Rectal smooth muscle tissue (tissue), 1 donor: ENCODE measurements around the gene TBC1D10A.

ENCODE experiments used
- H3K27ac ChIP-seq: one replicate; pipeline ENCODE4 v1.7.0; 2013; ENCODE audit warnings: low read depth, low read length, inconsistent platforms
- H3K27me3 ChIP-seq: one replicate; pipeline ENCODE4 v1.7.0; 2013; ENCODE audit warnings: low read length; ENCODE audit not compliant: control insufficient read depth, insufficient read depth
- H3K36me3 ChIP-seq: one replicate; pipeline ENCODE4 v1.7.0; 2013; ENCODE audit warnings: low read length; ENCODE audit not compliant: control insufficient read depth, insufficient read depth
- H3K4me1 ChIP-seq: one replicate; pipeline ENCODE4 v1.7.0; 2013; ENCODE audit warnings: low read length; ENCODE audit not compliant: control insufficient read depth, insufficient read depth
- H3K4me3 ChIP-seq: one replicate; pipeline ENCODE4 v1.7.0; 2013; ENCODE audit warnings: low read length
- H3K9ac ChIP-seq: one replicate; pipeline ENCODE4 v1.7.0; 2013; ENCODE audit warnings: low read length

Gene TBC1D10A

DNA sequence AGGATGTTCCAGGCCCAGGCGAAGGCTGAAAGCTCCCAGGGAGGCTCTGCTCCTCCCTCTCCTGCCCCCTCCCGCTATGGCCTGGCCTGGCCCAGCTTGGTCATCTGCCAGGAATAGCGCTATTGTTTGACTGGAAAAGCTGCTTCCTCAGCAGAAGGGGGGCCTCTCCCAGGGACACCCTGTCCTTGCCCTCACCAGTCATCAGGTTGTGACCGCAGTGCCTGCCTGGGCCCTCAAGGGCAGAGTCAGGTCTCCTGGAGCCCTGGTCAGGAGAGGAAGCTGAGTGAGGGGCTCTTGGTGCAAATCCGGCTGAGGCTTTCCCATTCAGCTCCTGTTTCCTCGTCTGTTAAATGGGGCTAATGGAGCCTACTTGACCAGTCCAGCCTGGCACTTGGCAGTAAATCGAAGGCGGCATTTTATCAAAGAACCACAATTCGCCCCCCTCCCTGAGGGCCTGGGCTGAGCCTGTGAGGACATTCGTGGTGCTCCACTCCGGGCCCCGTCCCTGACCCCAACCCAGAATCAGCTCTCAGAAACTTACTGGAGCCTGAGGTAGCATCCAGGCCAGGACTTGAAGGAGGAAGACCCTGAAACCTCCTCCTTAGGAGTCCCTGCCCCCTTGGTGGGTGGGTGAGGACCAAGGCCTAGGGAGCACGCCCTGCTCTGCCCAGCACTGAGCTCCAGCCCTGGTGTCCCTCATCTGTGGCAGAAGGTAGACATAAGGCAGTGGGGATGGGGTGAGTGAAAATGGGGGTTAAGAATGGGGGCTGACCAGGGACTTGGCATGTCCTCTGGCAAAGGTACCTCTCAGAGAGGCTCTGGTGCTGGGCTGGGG is 35.5 kb downstream of the TBC1D10A start:
- H3K4me1 ChIP-seq, result peaks cover 22% of the 10 kb centered on the region
- H3K9ac ChIP-seq, result no peak overlapping the region
- no peak overlapping the region for H3K4me3 ChIP-seq
- peak overlapping the region; percentile 90 for H3K27ac ChIP-seq
- no peaks in the 10 kb centered on the region for H3K27me3 ChIP-seq
- H3K36me3 ChIP-seq, result peaks cover 15% of the 10 kb centered on the region

DNA sequence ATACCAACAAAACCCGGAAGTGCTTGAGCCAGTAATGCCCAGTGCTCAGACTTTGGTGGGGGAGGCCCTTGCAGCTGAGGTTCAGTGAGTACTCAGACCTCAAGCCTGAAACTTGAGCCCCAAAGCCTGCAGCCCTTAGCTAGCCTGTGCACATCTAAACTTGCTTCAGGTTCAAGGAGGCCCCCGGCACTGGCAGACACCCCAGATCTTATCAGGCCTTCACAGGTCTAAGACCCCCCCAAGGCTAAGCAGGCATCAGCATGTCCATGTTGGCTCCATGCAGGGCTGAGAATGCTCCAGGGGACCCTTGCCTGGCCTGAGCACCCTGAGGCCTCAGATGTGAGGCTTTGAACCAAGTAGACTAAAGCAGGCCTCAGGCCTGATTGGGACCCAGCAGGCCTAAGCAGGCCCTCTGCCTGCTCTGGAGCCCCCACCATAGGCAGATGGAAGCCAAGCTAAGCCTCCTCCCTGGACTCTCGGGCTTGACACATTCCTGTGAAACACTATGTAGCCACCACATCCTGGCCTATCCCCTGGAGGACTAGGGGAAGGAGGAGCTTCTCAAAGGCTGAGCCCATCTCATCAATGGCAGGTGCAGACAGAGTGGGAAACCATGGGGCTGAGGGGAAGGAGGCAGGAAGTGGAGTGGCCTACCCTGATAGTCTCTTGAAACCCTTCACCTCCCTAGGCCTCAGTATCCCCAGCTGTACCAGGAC is 36.2 kb downstream of the TBC1D10A start:
- Histone ChIP-seq H3K9ac (peak overlapping the region; percentile 60), H3K4me3 (peak overlapping the region; percentile 89), H3K36me3 (peaks cover 15% of the 10 kb centered on the region), H3K27ac (peak overlapping the region; percentile 90), H3K27me3 (no peaks in the 10 kb centered on the region), H3K4me1 (peaks cover 22% of the 10 kb centered on the region)

DNA sequence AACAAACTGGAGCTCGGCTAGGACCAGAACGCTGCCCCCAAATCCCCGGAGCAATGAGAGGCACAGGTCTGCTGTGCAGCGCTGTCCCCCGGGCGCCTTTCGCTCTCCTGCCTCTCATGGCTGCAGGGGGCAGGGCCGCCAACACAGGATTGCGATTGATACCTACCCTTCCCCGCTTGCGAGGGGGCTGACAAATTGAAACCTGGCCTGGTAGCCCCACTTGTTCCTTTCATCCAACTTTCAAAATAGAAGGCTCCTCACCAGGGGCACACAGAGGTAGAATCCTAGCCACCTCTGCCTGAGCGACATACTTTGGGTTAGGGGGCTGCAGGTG is 36.8 kb downstream of the TBC1D10A start:
- Histone ChIP-seq H3K4me1 (peaks cover 22% of the 10 kb centered on the region), H3K36me3 (peaks cover 15% of the 10 kb centered on the region)

DNA sequence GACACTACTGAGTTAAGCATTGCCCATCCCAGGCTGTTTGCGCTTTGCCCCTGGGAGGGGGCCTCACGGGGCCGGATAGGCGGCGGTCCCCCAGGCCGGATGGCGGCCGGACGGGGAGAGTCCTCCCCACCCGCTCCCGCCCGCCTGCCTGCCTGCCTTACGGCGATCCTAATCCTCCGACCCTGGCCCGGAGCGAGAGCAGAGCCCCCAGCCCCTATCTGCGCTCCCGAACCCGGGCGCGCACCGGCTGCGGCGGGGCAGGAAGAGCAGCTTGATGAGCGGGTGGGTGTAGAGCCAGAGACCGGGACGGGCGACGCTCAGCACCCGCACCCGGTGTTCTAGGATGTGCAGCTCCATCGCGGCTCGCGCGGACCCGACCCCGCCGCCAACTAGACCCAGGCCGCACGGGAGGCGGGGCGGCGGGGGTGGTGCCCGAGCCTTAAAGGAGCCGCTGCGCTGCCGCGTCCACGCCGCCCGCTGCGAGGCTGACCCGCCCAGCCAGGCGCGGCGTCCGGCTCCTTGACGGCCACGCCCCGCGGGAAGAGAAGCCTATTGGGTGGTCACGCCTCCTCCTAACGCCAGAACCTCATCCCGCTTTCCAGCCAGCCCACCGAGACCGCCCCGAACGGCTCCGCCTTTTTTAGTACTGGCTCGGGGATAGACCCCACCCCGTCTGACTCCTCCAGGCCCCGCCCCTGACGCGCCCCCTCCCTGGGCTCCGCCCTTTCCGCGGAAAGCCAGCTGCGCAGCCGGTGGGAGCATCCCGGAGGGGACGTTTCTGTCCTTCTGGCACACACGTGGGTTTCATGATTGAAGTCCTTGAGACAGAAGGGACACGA is 37.4 kb downstream of the TBC1D10A start, which contains the start of gene CASTOR1:
Gene CASTOR1 (minus strand): TSS at position 365 of the 839 bp plus-strand sequence. CDS start 8 bp downstream, at position 357.
- peaks cover 22% of the 10 kb centered on the region for H3K4me1 ChIP-seq
- H3K36me3 ChIP-seq, result peaks cover 15% of the 10 kb centered on the region
- H3K27me3 ChIP-seq, result no peaks in the 10 kb centered on the region
- H3K27ac ChIP-seq, result peak within 1 kb of the TSS; percentile 90
- peak within 1 kb of the TSS; percentile 89 for H3K4me3 ChIP-seq
- H3K9ac ChIP-seq, result peak within 1 kb of the TSS; percentile 60

More for the DNA sequence above, 36.8 kb downstream of the TBC1D10A start:
- Histone ChIP-seq H3K9ac (peak overlapping the region; percentile 60), H3K27ac (peak overlapping the region; percentile 90), H3K4me3 (peak overlapping the region; percentile 89), H3K27me3 (no peaks in the 10 kb centered on the region)

DNA sequence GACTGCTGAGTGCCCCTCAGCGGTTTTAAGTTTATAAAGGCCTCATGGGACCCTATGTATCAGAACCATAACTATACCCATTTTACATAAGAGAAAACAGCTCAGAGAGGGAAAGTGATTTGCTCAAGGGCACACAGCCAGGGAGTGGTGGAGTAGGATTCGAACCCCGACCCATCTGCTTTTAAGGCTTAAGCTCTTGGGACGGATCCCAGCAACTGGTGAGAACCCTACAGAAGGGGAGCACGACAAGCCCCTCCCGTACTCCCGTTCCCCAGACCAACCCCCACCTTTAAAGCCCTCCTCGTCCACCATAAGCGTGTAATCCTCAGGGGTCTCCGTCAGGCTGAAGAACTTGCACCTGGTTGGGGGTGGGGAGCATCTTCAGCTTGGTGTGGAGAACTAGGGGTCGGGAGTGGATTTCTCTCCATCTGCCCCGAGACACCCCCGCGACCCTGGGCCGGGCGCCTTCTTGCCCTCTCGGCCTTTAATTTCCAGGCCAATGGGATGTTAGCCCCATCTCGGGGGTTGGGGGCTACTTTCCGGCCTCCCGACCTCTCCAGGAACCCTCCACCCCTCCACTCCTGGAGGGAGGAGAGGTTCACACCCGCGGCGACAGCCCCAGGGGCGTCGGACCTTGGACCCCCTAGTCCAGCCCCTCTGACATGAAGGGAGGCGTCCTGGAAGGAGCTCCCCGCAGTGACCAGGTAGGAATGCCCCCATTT is 38.2 kb downstream of the TBC1D10A start:
- H3K9ac ChIP-seq, result peak overlapping the region; percentile 24
- H3K27ac ChIP-seq, result peak overlapping the region; percentile 74
- peaks cover 11% of the 10 kb centered on the region for H3K36me3 ChIP-seq
- peak overlapping the region; percentile 89 for H3K4me3 ChIP-seq
- H3K27me3 ChIP-seq, result no peaks in the 10 kb centered on the region
- peaks cover 22% of the 10 kb centered on the region for H3K4me1 ChIP-seq

DNA sequence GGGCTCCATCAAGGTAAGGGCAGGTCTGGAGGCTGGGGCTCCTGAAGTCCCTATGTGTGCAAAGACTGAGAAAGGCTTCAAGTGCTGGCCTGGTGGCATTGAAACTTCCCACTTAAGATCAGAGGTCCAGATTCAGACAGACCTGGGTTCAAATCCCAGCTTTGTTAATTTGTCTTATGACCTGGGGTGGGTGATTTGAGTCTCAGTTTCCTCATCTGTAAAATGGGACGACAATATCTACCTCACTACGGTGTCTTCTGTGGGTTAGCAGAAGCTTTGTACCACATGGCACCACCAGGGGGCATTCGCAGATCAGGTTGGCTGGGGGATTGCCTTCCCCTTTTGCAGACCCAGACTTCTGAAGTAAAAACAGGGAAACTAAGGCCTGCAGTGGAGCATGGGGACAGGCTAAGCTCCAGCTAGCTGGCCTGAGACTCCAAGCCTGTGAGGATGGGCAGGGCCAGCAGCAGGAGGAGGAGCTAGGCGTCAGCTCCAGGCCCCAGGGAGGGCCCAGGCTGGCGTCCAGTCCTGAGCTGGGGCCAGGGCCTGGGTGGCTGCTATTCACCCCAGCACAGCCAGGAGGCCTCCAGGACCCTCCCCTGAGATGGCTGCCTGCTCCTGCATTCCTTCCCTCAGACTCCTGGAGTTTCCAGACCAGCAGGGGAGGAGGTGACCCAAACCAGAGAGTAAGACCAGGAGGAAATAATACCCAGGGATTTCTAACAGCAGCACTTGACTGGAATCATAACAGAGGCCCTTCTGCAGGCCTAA is 38.9 kb downstream of the TBC1D10A start:
- Histone ChIP-seq H3K36me3 (peaks cover 5% of the 10 kb centered on the region), H3K9ac (no peak overlapping the region), H3K4me3 (peak overlapping the region; percentile 89), H3K27ac (peak overlapping the region; percentile 74), H3K27me3 (no peaks in the 10 kb centered on the region), H3K4me1 (peaks cover 22% of the 10 kb centered on the region)

DNA sequence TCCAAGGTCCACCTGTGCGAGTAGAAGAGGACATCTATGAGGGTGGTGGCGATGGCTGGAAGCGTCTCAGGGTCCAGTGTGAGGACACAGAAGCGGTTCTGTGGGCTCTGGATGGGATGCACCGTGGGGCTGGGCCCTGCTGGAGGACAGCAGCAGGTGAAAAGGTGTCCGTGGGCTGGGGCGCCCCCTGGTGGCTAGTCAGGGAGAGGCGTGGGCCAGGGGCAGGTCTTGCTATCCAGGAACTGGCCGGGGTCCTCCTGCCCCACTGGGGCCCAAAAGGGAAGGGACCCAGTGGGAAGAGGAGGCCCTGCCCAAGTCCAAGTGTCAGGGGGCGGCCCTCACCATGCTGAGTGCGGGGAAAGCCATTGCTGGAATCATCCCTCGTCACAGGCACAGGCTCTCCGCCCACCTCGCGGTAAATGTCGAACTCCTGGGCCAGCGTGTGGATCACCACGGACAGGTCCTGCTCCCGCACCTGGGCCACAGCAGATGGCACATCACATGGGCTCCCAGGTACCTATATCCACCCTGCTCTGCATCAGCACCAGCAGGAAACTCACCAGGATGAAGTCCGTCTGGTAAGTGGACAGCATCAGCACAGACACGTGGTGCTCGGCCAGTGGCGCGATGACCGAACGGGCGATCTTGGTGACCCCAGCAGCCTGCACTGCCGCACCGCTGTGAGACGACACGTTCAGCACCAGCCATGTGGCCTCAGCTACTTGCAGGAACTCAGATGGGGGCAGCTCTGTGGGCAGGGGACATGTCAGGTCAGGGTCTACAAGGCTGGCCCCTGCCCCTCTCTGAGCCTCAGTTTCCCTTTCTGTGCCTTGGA is 39.7 kb downstream of the TBC1D10A start:
- Histone ChIP-seq H3K4me3 (no peak overlapping the region), H3K27ac (no peak overlapping the region), H3K9ac (no peak overlapping the region), H3K36me3 (no peaks in the 10 kb centered on the region), H3K27me3 (no peaks in the 10 kb centered on the region), H3K4me1 (peaks cover 22% of the 10 kb centered on the region)

DNA sequence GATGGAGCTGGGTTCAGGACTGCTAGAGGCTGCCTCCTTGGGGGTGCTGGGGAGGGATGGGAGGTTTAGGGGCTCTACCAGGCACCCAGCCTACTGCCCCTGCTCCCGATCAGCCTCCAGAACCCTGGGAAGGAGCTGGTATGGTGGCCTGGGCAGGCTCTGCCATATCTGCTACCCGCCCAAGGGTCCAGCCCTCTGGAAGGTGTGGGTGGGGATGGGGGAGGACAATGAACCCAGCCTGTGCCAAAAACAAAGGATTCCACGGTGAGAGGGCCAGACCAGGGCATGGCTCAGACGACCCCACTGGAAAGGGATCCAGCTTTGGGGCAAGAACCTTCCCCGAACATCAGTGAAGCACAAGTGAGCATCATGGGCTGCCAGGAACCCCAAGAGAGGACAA is 40.4 kb downstream of the TBC1D10A start:
- Histone ChIP-seq H3K36me3 (no peaks in the 10 kb centered on the region), H3K4me3 (no peak overlapping the region), H3K4me1 (peaks cover 20% of the 10 kb centered on the region), H3K27me3 (no peaks in the 10 kb centered on the region), H3K9ac (no peak overlapping the region), H3K27ac (no peak overlapping the region)

DNA sequence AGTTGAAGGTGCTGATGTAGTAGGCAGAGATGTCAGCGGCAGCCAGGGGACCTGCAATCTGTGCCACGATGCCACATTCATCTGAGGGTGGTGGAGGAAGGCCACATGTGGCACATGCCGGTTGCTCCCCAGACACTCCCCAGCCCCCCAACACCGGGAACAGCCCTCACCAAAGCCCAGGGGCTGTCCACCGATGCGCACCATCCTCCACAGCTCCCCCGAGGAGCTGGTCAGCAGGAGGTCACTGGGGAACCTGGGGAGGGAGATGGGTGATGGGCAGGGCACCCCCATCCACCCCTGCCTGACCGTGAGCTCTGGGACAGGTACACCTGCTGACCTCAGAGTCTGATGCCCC is 40.9 kb downstream of the TBC1D10A start:
- no peak overlapping the region for H3K4me3 ChIP-seq
- no peak overlapping the region for H3K9ac ChIP-seq
- peaks cover 14% of the 10 kb centered on the region for H3K4me1 ChIP-seq
- no peaks in the 10 kb centered on the region for H3K27me3 ChIP-seq
- H3K36me3 ChIP-seq, result no peaks in the 10 kb centered on the region
- no peak overlapping the region for H3K27ac ChIP-seq

DNA sequence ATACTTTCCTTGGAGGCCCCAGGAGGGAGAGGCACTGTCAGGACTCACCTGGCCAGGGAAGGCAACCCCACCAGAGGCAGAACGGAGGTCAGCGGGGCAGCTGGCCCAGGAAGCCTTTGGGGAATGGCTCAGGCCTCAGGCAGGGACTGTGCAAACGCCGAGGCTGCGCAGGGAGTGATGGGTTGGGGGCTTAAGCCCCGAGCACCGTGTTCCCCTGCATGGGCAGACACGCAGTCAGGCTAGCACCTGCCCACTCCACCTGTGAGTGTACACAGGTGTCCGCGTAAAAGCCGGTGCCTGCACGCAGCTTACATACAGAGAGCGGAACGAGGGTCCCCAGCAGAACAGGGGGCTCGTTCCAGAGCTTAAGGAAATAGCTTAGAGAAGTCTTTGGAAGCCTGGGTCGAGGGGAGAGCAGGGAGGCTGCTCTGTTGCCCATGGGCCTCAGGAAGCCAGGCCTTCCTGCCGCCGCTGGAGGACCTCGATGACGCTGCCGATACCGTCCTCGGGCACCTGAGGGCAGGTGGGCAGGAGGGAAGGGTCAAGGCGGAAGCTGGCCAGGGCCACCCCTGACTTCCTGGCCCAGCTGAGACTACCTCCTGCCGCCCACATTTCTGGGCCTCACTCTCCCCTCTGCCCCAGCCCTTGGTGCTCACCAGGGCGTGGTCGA is 41.4 kb downstream of the TBC1D10A start:
- Histone ChIP-seq H3K36me3 (no peaks in the 10 kb centered on the region), H3K27ac (no peak overlapping the region), H3K4me1 (peaks cover 9% of the 10 kb centered on the region)

More for the DNA sequence above, 41.4 kb downstream of the TBC1D10A start:
- Histone ChIP-seq H3K27me3 (no peaks in the 10 kb centered on the region), H3K4me3 (no peak overlapping the region), H3K9ac (no peak overlapping the region)
